ENCODE measurements around the gene PTRH1.

GRCh38 chr9:127723444-127723843, 8.0 kb upstream of the PTRH1 start:
- TF ChIP-seq, protein P1, sequence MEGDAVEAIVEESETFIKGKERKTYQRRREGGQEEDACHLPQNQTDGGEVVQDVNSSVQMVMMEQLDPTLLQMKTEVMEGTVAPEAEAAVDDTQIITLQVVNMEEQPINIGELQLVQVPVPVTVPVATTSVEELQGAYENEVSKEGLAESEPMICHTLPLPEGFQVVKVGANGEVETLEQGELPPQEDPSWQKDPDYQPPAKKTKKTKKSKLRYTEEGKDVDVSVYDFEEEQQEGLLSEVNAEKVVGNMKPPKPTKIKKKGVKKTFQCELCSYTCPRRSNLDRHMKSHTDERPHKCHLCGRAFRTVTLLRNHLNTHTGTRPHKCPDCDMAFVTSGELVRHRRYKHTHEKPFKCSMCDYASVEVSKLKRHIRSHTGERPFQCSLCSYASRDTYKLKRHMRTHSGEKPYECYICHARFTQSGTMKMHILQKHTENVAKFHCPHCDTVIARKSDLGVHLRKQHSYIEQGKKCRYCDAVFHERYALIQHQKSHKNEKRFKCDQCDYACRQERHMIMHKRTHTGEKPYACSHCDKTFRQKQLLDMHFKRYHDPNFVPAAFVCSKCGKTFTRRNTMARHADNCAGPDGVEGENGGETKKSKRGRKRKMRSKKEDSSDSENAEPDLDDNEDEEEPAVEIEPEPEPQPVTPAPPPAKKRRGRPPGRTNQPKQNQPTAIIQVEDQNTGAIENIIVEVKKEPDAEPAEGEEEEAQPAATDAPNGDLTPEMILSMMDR (IDR thresholded peaks at IDR 0.05): no peak
- no peak for TF ChIP-seq POLR2A (IDR thresholded peaks at IDR 0.05)
- no peak for TF ChIP-seq POLR2AphosphoS5 (IDR thresholded peaks at IDR 0.05)
